HG02840 (cell line): ENCODE data around the gene OR2AT4.
"Not testable (repeated sequence)": the region's sequence is repeated elsewhere in the genome, so short reads cannot be mapped to it uniquely, and the experiment has no call there.

Experiments
- ATAC-seq: cut with Tn5 transposase; IDR thresholded peaks from one replicate; pipeline ENCODE4 v1.9.1; 2021; ENCODE audit warnings: mild to moderate bottlenecking, moderate library complexity, moderate number of reproducible peaks; ENCODE audit not compliant: unreplicated experiment, low FRiP score

Gene OR2AT4

GRCh38 chr11:75072582-75072981, 24.1 kb downstream of the OR2AT4 start:
- no peak for ATAC-seq

GRCh38 chr11:75069473-75069872, 27.2 kb downstream of the OR2AT4 start:
- ATAC-seq = no peak

GRCh38 chr11:75068993-75069392, 27.7 kb downstream of the OR2AT4 start:
- ATAC-seq = no peak

GRCh38 chr11:75068559-75068958, 28.1 kb downstream of the OR2AT4 start:
- no peak for ATAC-seq

- no peak for ATAC-seq
Observed at GRCh38 chr11:75066061-75066460, 30.6 kb downstream of the OR2AT4 start.

- ATAC-seq = no peak
Observed at GRCh38 chr11:75063741-75064314, 32.8 kb downstream of the OR2AT4 start.

GRCh38 chr11:75059299-75059698, 37.4 kb downstream of the OR2AT4 start:
- ATAC-seq = no peak

GRCh38 chr11:75056814-75057213, 39.9 kb downstream of the OR2AT4 start:
- no peak for ATAC-seq

GRCh38 chr11:75055511-75055910, 41.2 kb downstream of the OR2AT4 start:
- ATAC-seq = no peak

GRCh38 chr11:75052457-75052856, 44.2 kb downstream of the OR2AT4 start:
- ATAC-seq = no peak

- no peak for ATAC-seq
Observed at GRCh38 chr11:75051043-75051442, 45.6 kb downstream of the OR2AT4 start.

- ATAC-seq = no peak
Observed at GRCh38 chr11:75050516-75050915, 46.2 kb downstream of the OR2AT4 start.

GRCh38 chr11:75049501-75050266, 47.0 kb downstream of the OR2AT4 start:
- not testable (repeated sequence) for ATAC-seq

GRCh38 chr11:75047191-75047590, 49.5 kb downstream of the OR2AT4 start:
- ATAC-seq = no peak

- ATAC-seq = not testable (repeated sequence)
Observed at GRCh38 chr11:75046668-75047067, 50.0 kb downstream of the OR2AT4 start.

- not testable (repeated sequence) for ATAC-seq
Observed at GRCh38 chr11:75044381-75045170, 52.1 kb downstream of the OR2AT4 start.

GRCh38 chr11:75041821-75042220, 54.9 kb downstream of the OR2AT4 start:
- not testable (repeated sequence) for ATAC-seq

- ATAC-seq = no peak
Observed at GRCh38 chr11:75041263-75041662, 55.4 kb downstream of the OR2AT4 start.

- no peak for ATAC-seq
Observed at GRCh38 chr11:75040167-75040770, 56.4 kb downstream of the OR2AT4 start.

GRCh38 chr11:75035911-75036565, 60.6 kb downstream of the OR2AT4 start:
- no peak for ATAC-seq
